ENCODE data around the gene GNB1.

The GNB1 gene

GRCh38 chr1:1761504-1762376 lies 129.1 kb downstream of the GNB1 start:
- Mint-ChIP-seq H3K27me3 (no peaks in the 10 kb centered on the region), H3K4me1 (ENCODE audit: low read depth) (no peaks in the 10 kb centered on the region), H3K36me3 (ENCODE audit: low read depth) (peaks cover 87% of the 10 kb centered on the region), H3K27ac (no peak overlapping the region), H3K4me3 (no peak overlapping the region), H3K9me3 (no peaks in the 10 kb centered on the region)
- no peak for DNase-seq

- H3K4me3 Mint-ChIP-seq: no peak overlapping the region
- no peaks in the 10 kb centered on the region for H3K27me3 Mint-ChIP-seq
- no peak overlapping the region for H3K27ac Mint-ChIP-seq
- no peak for DNase-seq
- no peaks in the 10 kb centered on the region for H3K9me3 Mint-ChIP-seq
- no peaks in the 10 kb centered on the region for H3K4me1 Mint-ChIP-seq (ENCODE audit: low read depth)
- peaks cover 93% of the 10 kb centered on the region for H3K36me3 Mint-ChIP-seq (ENCODE audit: low read depth)
Measured at GRCh38 chr1:1760715-1761114, 130.2 kb downstream of the GNB1 start.

DNA sequence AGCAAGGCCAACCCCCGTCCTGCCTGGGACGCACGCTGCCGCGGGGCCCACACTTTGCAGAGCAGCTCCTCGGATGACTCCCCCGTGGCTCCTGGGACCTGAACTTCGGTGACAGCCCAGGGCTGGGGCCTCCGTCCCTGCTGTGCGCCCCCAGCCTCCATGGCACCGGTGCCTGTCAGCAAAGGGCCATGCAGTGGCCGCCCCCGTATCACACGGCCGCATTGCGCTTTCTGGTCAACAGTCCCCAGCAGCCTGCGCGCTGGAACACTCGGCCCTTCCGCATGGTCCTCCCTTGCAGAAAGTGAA lies 130.6 kb downstream of the GNB1 start:
- peaks cover 92% of the 10 kb centered on the region for H3K36me3 Mint-ChIP-seq (ENCODE audit: low read depth)
- no peaks in the 10 kb centered on the region for H3K9me3 Mint-ChIP-seq
- H3K4me3 Mint-ChIP-seq: no peak overlapping the region
- H3K27ac Mint-ChIP-seq: no peak overlapping the region
- no peaks in the 10 kb centered on the region for H3K27me3 Mint-ChIP-seq
- H3K4me1 Mint-ChIP-seq (ENCODE audit: low read depth): no peaks in the 10 kb centered on the region
- DNase-seq: no peak

DNA sequence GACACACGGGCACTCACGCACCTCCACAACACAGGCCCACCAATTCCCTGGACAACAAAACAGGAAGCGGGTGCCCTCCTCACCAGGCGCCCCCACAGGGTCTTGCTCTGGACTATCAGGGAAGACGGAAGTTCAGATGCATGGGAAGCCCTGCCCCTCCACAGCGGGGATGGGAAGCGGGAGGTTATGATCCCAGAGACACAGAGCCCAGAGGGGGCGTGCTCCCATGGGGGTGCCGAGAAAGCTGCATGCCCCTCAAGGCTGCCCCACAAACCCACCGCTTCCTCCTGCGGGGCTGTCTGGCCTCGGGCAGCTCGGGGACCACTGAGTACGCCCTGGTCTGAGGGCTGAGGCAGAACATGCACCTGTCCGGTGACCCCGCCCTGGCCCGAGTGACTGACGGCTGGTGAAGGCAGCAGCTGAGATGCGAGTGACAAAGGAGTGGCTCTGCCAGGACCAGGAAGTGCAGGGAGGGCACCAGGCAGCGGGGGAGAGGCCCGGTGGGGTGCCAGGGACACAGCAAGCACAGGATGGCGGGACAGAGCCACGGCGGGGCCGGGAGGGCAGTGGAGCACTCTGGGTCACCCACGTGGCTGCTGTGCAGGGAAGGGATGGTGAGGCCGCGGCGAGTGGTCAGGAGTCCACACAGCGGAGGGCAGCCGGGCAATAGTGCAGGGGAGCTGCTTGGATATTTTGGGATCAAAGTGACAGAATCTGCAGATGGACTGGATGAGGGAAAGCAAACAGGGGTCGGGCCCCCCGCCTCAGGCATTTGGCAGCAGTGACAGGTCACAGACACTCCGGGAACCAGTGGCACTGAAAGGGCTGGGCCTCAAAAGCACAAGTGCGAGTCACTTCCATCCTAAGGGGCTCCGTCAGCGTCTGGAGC lies 131.2 kb downstream of the GNB1 start:
- Mint-ChIP-seq H3K9me3 (no peaks in the 10 kb centered on the region), H3K36me3 (ENCODE audit: low read depth) (peaks cover 93% of the 10 kb centered on the region), H3K27me3 (no peaks in the 10 kb centered on the region), H3K27ac (no peak overlapping the region), H3K4me1 (ENCODE audit: low read depth) (no peaks in the 10 kb centered on the region), H3K4me3 (no peak overlapping the region)
- no peak for DNase-seq

- DNase-seq: no peak
- Mint-ChIP-seq H3K36me3 (ENCODE audit: low read depth) (peaks cover 92% of the 10 kb centered on the region), H3K4me3 (no peak overlapping the region), H3K4me1 (ENCODE audit: low read depth) (no peaks in the 10 kb centered on the region), H3K9me3 (no peaks in the 10 kb centered on the region), H3K27me3 (no peaks in the 10 kb centered on the region), H3K27ac (peak overlapping the region; percentile 59)
Measured at GRCh38 chr1:1758692-1759455, 132.0 kb downstream of the GNB1 start.

GRCh38 chr1:1758059-1758621 lies 132.7 kb downstream of the GNB1 start:
- no peak for DNase-seq
- peaks cover 92% of the 10 kb centered on the region for H3K36me3 Mint-ChIP-seq (ENCODE audit: low read depth)
- H3K27me3 Mint-ChIP-seq: no peaks in the 10 kb centered on the region
- H3K4me3 Mint-ChIP-seq: no peak overlapping the region
- H3K4me1 Mint-ChIP-seq (ENCODE audit: low read depth): no peaks in the 10 kb centered on the region
- H3K9me3 Mint-ChIP-seq: no peaks in the 10 kb centered on the region
- peak overlapping the region; percentile 23 for H3K27ac Mint-ChIP-seq

GRCh38 chr1:1757422-1758058 lies 133.3 kb downstream of the GNB1 start:
- Mint-ChIP-seq H3K36me3 (ENCODE audit: low read depth) (peaks cover 91% of the 10 kb centered on the region), H3K27me3 (no peaks in the 10 kb centered on the region), H3K27ac (peak overlapping the region; percentile 23), H3K4me3 (no peak overlapping the region), H3K9me3 (no peaks in the 10 kb centered on the region), H3K4me1 (ENCODE audit: low read depth) (no peaks in the 10 kb centered on the region)
- DNase-seq: no peak

DNA sequence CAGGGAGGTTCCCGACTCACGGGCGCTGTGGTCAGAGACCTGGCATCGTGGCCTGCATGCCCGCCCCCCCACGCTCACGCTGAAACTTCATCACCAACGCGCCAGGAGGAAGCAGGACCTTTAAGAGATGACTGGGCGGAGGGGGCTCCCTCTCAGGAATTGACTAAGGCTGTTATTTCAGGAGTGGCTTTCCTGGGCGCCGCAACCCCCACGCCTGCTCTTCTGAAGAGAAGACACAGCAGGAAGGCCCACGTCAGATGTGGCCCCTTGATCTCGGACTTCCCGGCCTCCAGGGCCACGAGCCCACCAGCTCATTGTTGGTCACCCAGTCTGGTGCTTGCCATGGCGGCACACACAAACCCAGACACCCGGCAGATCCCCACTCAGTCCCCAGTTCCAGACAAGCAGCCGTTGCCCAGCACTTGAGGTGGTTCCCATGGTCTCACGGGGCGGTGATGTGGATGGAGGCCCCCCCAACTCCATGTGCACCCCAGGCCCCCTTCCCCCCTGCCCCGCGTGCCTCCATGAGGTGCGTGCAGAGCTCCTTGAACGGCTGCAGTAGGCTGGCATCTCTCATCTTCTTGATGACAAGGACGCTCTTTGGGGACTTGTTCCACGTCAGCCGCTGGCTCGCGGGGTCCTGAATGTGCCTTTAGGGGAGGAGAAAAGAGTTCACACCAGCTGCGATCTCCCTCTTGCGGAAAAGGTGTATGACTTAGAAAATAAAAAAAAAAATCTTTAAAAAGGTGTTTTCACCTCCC lies 134.0 kb downstream of the GNB1 start:
- no peaks in the 10 kb centered on the region for H3K27me3 Mint-ChIP-seq
- H3K36me3 Mint-ChIP-seq (ENCODE audit: low read depth): peaks cover 91% of the 10 kb centered on the region
- no peak overlapping the region for H3K27ac Mint-ChIP-seq
- no peak overlapping the region for H3K4me3 Mint-ChIP-seq
- no peak for DNase-seq
- no peaks in the 10 kb centered on the region for H3K9me3 Mint-ChIP-seq
- no peaks in the 10 kb centered on the region for H3K4me1 Mint-ChIP-seq (ENCODE audit: low read depth)

GRCh38 chr1:1755852-1756251 lies 135.0 kb downstream of the GNB1 start:
- no peaks in the 10 kb centered on the region for H3K9me3 Mint-ChIP-seq
- H3K27ac Mint-ChIP-seq: no peak overlapping the region
- no peaks in the 10 kb centered on the region for H3K27me3 Mint-ChIP-seq
- no peak for DNase-seq
- H3K36me3 Mint-ChIP-seq (ENCODE audit: low read depth): peaks cover 81% of the 10 kb centered on the region
- no peaks in the 10 kb centered on the region for H3K4me1 Mint-ChIP-seq (ENCODE audit: low read depth)
- no peak overlapping the region for H3K4me3 Mint-ChIP-seq

GRCh38 chr1:1755426-1755825 lies 135.5 kb downstream of the GNB1 start:
- DNase-seq: no peak
- Mint-ChIP-seq H3K27ac (no peak overlapping the region), H3K27me3 (no peaks in the 10 kb centered on the region), H3K9me3 (no peaks in the 10 kb centered on the region), H3K4me1 (ENCODE audit: low read depth) (no peaks in the 10 kb centered on the region), H3K36me3 (ENCODE audit: low read depth) (peaks cover 77% of the 10 kb centered on the region), H3K4me3 (no peak overlapping the region)

DNA sequence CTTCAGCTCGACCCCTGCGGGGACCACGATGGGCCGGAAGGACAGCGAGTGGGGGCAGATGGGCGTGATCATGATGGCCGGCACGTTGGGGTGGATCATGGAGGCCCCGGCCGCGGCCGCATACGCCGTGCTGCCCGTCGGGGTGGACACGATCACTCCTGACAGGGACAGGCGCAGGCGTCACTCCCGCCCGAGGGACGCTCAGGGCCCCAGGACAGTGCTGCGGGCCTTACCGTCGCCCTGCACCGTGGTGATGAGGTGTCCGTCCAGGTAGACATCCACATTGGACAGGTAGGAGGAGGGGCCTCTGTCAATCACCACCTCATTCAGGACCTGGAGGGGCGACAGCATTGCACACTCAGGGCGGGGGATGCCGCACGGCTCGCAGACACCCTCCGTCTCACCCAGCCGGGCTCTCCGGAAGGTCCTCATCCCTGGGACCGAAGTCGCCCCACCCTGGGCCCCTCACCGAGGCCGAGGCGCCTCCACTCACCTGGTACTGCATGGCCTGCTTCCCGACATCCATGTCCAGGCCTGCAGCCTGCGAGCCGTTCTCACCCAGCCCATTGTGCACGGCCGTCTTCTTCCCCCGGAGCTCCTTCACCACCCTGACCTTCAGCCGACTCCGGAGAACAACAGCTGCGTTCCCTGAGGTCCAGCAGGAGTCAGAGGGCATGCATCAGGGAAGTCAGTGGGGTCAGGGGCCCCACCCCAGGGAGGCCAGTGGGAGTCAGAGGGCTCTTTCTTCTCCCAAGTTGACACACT lies 136.7 kb downstream of the GNB1 start:
- no peak for DNase-seq
- Mint-ChIP-seq H3K9me3 (no peaks in the 10 kb centered on the region), H3K27ac (no peak overlapping the region), H3K4me1 (ENCODE audit: low read depth) (no peaks in the 10 kb centered on the region), H3K36me3 (ENCODE audit: low read depth) (peaks cover 66% of the 10 kb centered on the region), H3K4me3 (no peak overlapping the region), H3K27me3 (no peaks in the 10 kb centered on the region)

GRCh38 chr1:1753607-1754005 lies 137.3 kb downstream of the GNB1 start:
- DNase-seq: no peak
- Mint-ChIP-seq H3K4me3 (no peak overlapping the region), H3K4me1 (ENCODE audit: low read depth) (peaks cover under 1% of the 10 kb centered on the region), H3K27me3 (no peaks in the 10 kb centered on the region), H3K36me3 (ENCODE audit: low read depth) (peaks cover 60% of the 10 kb centered on the region), H3K9me3 (no peaks in the 10 kb centered on the region), H3K27ac (no peak overlapping the region)

Measured in activated T-cell treated with anti-CD3 and anti-CD28 coated beads, Interleukin-2, amount 50 U/mL, for 24 hours (primary cell).